NCI-H446 (cell line): ENCODE results near the gene NTSR1.

Source experiments
- DNase-seq, 2 experiments: peaks; one replicate each; lab custom pipeline; 2025; lab: John Stamatoyannopoulos, UW

NTSR1 gene

DNA sequence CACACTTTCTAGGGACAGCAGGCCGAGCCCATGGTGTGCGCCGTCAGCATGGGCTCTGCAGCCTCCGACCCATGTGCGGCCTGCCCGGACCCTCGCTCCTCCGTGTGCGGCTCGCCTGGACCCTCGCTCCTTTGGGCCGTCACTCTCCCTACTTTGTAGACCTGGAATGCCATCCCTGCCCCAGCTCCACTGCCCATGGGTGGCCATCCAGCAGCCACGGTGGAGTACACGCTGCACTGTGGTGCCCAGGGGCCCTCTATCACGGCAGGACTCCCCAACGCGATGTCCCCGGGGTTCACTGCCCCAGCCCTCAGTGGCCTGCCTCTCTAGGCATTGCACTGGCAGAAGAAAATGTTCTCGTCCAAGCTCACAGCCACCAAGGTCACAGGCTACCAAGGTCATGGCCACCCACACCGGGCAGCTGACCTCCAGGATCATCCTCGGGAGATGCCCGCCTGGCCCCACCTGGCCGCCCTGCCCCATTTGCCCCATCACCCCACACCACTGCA lies 63.5 kb downstream of the NTSR1 start:
- no peak for DNase-seq

DNA sequence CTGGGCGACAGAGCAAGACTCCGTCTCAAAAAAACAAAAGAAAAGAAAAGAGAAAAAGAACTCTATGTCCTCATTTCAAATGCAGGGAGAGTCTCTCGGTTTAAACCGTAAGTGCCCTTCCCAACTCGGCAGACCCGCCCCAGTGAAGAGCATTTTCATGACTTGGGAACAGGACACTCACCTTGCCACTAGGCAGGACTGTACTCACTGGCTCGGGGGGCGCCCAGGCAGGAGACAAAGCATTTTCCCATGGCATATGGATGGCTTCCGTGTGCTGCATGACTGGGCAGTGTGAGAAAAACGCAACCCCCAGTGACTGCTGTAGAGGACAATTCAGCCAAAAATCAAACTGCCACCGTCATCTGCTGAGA lies 64.0 kb downstream of the NTSR1 start:
- DNase-seq, result no peak

DNA sequence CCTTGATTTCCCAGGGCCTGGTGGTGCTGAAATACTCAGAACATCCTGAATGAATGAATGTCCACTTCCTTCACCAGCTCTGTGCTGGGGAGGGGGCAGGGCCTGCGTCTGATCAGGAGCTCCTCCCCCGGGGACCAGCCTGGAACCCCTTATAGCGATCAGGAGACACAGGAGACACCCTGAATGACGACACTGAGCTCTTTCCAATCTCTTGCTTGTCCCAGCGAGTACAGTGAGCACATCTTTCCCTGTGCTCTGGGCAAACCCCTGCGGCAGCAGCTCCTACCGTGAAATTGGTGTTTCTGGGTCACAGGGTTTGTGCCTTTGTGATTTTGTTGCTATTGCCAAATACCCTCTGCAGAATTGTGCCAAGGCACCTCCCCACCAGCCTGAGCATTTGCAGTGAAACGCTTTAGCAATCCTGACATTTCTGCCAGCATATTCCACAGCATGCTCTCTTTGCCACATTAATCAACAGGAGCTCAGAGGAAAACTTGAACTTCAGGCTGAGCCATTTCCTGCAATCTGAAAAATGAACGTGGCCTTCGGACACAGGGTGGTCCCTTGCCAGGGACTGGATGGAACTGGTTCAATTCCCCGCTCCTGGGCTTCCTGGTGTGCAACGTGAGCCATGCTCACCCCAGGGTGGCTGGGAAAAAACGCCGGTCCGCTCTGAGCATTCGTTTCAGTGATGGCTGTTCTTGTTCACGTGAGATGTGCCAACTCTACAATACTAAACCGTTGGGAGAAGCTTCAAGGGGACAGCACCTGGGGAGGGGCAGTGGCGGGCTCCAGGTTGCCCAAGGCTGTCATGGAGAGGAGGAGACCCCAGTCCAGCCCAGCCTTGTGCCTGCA lies 64.6 kb downstream of the NTSR1 start:
- peak in 1 of 2 experiments; percentile 77 for DNase-seq

DNA sequence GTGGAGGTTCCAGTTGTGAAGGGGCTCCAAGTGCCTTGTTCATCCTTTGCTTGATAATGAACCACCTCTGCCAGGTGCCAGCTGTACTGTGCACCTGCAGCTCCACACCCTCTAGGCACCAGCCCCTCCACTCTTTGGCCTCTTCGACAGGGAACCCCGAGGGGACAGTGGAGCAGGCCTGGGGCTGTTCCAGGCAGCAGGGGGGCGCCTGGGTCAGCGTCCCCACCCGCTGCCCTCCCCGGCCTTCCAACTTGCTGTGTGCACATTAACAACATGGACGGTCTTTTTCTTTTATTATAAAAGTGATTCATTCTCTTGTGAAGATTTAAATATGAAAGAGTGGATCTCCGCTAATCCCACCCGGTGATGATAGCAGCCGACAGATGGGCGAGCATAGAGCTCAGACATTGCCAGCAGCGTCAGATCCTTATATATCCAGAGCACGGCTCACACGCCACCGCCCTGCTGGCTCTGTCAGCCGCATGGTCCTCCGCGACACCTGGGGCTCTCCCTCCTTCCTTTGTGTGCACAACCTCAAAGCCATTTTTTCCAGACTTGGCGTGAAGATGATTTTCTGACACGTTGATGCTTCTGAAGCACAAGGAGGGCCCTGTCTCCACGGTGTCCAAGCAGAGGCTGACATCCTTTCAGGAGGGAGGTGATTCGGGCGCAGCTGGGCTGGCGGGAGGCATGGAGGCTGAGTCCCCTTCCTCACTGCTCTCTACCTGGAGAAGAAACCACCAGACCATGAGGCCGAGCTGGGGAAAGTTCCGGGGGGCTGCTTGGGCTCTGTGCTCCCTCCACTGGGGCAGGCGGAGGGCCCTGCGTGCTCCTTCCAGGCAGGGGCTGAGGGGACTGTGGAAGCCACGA lies 65.4 kb downstream of the NTSR1 start:
- peak in 1 of 2 experiments; percentile 73 for DNase-seq

DNA sequence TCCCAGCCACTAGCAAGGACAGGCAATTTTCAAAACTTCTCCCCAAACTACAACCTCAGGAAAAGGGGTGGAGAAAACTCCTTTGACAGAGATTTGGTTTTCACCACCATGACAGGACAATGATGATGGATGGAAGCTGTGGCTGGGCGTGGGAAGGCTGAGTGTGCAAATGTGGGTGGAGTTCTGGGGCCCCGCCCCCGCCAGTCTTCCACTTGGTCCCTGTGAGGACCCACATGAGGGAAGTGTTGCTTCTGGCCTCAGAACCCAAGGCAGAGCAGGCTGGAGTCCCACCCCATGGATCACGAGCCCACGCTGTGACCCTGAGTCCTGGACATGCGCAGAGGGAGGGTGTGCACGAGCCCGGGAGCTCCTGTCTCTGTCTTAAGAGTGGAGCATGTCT lies 66.1 kb downstream of the NTSR1 start:
- DNase-seq, result no peak

DNA sequence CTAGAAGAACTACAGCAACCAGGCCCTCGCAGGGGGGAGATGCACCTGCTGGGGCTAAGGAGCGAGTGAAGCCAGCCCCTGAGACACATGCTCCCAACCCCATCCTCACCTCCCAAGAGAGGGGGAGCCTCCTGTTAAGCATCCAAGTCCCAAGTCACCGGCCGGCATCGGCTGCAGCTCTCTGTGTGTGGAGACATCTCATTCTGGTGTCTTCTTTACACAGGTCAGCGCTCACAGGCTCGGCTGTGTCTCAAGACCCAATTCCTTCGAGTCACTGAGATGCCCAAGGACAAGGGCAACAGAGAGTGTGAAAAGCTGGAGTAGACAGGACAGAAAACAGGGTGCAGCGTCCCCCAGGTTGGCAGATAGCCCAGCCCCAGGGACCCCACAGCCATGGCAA lies 66.6 kb downstream of the NTSR1 start:
- no peak for DNase-seq

DNA sequence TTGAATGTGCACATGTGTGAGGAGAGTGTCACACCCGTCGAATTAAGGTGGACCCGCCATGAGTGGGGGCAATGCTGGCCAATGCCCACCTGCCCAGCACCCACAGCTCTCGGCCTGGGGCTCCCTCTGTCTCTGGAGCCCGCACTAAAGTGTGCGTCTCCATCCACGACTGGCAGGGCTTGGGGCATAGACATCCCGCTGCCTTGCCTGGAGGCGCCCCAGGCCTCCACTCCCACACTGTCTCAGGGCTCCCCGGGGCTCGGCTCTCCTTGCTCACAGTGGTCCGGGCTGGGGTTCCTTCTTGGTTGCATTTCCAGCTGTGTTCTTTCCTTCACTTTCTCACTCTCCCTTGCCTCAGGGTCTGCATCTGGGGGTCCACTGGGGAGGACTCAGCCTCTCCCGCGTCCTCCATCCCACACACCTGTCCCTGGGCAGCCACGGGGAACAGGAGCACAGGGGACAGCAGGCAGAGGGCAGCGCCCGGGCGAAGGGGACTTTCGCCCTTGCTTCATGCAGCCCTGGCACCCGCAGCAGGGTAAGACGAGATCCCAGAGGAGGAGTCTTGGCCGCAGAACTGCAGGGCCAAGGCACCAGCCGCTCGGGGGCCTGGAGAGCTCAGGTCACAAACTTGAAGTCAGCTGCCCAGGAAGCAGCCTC lies 67.5 kb downstream of the NTSR1 start:
- no peak for DNase-seq

DNA sequence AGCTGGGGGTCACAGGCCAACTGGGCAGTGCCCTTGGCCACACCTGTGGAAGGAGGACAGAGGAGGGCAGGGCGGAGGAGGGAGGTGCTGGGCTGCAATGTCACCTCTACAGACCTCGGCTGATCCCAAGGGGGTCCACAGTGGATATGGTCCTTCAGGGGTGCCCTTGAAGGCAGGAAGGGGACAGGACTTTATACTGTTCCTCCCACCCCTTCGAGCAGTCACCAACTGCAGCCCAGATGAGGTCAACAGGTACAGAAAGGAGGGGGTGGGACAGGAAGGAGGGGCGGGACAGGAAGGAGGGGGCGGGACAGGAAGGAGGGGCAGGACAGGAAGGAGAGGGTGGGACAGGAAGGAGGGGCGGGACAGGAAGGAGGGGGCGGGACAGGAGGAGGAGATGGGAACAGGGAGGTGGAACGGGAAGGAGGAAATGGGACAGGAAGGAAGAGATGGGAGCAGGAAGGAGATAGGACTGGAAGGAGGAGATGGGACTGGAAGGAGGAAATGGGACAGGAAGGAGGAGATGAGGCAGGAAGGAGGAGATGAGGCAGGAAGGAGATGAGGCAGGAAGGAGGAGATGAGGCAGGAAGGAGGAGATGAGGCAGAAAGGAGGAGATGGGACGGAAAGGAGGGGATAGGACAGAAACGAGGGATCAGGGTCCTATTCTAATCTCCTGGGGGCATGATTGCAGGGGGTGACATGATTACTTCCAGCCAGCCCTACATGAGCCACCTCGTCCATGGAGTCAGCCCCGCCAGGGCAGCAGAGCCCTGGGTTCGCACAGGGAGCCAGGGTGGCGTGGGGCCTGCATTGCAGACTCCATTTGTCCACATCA lies 68.3 kb downstream of the NTSR1 start:
- DNase-seq, result no peak

DNA sequence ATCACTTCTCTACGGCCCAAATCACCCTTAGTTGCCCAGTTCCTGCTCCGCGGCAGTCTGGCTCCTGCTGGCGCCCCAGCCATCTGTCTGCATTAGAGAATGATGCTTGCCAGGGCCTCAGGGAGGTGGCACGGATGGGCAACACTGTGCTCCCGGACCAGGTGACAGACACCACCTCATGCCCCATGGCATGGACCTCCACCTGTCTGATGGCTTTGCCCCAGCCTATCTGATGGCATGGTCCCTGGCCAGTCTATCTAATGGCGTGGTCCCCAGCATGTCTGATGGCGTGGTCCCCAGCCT lies 68.8 kb downstream of the NTSR1 start:
- no peak for DNase-seq

DNA sequence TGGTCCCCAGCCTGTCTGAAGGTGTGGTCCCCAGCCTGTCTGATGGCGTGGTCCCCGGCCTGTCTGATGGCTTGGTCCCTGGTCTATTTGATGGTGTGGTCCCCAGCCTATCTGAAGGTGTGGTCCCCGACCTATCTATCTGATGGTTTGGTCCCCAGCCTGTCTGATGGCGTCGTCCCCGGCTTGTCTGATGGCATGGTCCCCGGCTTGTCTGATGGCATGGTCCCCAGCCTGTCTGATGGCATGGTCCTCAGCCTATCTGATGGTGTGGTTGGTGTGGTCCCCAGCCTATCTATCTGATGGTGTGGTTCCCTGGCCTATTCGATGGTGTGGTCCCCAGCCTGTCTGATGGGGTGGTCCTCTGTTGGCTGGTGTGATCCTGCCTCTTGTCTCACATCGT lies 69.4 kb downstream of the NTSR1 start:
- DNase-seq, result no peak

DNA sequence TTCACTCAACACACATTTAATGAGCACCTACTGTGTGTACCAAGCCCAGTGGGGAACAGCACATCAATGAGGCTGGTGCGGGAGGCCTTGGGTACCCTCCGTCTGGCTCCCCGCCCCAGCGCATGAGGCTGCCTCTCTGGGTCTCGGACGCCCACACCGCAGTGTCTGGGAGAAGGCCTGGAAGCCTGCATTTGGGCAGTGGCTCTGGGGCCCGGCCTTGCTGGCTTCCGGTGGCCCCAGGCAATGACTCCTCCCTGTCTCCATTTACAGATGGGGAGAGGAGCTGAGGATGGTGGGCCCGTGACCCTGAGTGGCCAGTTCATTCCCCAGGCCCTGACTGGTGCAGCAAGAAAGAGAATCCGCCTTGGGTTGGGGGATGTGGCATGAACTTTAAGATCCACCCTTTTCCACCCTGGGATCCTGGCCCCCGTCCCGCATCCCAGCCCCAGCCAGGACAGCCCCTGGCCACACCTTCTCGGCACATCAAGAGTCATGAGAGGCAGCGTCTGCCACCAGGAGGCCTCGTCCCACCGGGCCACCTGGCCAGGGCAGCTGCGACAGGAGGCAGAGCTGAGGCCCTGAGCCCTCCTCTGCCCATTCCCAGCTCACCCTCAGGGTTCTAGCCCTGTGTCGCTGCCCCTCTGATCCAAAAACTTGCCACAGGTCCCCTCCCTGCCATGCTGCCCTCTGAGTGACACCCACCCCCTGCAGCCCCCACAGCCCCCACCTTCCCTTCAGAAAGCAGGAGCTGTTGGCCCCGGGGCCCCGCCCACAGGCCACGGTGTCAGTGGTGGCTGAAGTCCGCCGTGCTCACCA lies 70.2 kb downstream of the NTSR1 start:
- no peak for DNase-seq

DNA sequence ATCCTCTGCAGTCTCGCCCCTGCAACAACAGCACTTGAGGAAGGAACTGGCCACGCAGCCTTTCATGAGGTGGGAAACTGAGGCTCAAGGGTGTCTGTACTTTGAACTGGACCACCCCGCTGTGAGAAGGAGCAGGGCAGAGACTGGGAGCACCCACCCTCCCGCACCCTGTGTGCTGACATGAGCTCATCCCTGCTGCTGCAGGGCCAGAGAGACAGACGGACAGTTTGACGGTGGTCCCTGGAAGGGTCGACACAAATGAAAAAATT lies 70.7 kb downstream of the NTSR1 start:
- no peak for DNase-seq

DNA sequence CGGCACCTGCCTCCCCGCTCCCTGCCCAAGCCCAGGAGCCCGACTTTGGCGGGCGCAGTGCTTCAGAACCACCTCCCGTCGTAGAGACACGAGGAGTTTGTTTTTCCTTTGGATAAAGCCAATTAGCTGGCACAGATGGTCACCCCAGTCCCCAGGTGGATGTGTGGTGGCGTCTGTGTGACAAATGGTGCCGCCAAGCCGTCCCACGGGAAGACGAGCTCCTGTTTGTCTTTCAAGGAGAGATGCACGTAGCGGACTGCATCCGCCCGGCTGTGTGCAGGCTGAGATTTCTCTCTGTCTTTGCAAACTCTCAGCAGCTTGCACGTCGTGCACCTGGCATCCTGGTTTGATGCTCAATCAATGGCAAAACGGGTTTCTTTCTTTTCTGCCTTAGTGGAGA lies 71.6 kb downstream of the NTSR1 start:
- DNase-seq, result no peak

DNA sequence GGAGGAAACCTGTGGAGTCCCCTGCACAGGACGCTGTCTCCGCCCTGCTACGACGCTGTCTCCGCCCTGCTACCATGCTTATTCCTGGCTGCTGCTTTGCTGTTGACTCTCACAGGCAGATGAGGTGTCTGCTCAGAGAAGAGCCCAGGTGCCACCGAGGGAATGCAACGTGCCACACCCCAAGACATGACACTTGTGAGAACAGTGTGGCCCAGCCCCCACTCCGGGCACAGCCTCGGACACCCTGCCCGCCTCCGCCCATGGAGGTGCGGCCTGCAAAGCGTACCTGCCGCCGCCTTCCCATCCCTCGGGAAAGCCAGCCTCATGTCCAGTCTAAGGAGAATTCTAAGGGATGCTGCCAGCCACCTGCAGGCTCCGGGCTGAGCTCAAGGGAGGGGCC lies 72.1 kb downstream of the NTSR1 start:
- no peak for DNase-seq

DNA sequence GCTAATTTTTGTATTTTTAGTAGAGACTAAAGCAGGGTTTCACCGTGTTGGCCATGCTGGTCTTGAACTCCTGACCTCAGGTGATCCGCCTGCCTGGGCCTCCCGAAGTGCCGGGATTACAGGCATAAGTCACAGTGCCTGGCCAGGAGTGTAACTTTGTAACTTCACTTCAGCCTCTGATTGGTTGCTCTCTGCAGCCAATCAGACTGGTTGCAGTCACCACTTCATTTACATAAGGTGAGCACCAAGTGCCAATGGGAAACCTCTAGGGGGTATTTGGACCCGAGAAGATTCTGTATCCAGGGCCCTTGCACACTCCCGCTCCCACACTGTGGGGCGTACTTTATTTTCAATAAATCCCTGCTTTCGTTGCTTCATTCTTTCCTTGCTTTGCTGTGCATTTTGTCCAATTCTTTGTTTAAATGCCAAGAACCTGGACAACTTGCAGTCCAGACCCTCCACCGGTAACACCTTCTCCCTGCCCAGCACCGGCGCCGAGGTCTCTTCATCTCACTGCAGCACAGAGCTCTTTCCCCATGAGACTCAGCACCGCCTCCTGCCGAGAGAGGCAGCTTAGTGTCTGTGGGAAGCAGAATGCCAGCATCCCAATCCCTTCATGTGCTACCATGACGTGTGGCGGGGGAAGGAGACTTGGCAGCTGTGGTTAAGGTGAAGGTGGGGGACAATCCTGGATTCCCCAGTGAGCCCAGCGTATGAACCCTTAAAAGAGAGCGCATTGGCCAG lies 73.7 kb downstream of the NTSR1 start:
- DNase-seq, result no peak

DNA sequence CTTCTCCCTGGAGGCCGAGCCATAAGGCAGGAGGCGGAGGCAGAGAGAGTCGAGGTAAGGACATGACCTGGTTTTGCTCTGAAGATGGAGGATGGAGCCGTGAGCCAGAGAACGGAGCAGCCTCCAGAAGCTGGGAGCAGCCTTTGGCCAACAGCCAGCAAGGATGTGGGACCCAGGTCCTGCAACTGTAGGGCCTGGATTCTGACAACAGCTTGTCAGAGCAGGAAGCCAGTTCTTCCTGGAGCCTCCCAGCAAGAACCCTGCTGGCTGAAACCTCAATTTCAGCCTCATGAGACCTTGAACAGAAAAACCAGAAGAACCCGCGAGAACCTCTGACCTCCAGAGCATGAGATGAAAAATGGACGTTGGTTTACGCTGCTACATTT lies 74.2 kb downstream of the NTSR1 start:
- peak in 1 of 2 experiments; percentile 42 for DNase-seq

DNA sequence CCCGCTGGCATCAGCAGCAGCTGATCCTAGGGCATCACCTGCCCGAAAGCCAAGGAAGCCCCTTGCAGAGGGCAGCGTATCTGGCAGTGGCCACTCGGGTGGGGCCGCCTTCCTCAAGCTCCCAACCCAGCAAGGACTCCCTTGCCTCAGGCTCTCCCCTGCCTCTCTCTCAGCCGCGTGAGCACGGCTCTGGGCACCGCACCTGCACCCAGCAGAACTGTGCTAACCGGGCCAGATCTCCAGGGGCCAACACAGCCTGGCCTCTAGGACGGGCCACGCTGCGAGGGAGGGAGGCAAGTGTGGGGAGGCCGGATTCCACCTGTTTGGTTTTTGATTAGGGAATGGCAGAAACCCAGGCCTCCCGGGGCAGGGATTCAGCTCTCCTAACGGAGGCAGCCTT lies 75.9 kb downstream of the NTSR1 start:
- DNase-seq, result no peak

DNA sequence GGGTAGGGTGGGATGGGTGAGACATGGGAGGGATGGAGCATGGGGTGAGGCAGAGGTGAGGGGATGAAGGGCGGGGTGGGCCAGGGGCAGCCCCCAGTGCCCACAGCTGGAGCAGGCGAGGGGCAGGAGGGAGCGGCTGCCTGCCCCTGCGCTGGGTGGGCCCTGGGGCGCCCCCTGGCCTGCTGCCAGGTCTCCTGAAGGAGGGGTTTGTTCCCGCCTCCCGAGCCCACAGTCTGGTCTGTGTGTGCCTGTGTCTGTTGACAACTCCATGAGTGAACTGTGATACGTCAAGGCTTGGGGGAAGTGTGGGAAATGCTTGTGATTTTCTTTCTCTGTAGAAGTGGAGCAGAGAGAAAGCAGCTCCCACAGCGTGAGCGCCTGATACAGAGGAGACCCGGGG lies 76.8 kb downstream of the NTSR1 start:
- DNase-seq, result no peak

DNA sequence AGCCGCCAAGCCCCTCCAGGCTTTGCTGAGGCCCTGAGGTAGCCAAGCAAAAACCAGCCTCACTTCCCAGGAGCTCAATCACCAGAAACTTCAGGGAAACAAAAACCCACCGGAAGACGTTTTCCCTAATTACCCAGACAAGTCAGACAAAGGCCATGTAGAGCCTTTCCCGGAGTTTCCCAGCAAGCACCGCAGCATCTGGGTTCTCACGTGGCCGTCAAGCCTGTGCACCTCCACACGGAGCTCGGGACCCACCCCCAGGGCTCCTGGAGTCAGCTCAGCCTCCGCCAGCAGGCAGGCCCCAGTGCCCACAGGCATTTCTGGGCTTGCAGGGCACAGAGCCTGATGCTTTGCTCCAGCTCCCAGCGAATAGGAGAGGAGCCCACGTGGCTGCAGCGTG lies 77.5 kb downstream of the NTSR1 start:
- no peak for DNase-seq

DNA sequence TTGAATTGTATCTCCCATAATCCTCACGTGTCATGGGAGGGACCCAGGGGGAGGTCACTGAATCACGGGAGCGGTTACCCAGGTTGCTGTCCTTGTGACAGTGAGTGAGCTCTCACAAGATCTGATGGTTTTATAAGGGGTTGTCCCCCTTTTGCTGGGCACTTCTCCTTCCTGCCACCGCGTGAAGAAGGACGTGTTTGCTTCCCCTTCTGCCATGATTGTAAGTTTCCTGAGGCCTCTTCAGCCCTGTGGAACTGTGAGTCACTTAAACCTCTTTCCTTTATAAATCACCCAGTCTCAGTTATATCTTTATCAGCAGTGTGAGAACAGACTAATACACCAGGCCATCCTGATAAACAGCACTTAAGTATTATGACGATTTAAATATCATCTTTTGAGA lies 78.7 kb downstream of the NTSR1 start:
- DNase-seq, result no peak

DNA sequence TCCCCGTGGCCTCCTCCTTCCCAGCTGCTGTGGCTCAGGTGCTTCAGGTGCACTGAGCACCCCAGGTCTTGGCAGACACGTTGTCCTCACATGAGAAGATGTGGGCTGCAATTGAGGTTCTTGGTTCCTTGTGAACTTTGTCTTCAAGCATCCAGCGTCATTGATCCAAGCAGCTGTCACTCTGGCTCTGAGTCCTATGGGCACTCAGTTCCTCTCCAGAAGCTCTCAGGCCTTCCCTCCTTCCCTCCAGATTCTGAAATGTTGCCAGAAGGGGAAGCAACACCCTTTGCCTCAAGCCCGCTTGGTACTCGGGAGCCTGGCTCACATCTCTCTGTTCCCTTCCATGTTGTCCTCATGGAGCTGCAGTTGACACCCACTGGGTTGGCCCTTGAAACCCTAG lies 79.2 kb downstream of the NTSR1 start:
- DNase-seq, result peak in 1 of 2 experiments; percentile 27
